A549 (cell line): Measurements from ENCODE around the gene SNX10. TPM values are rescaled to one million over a fixed set of nuclear protein-coding genes. Genes with fewer than 3 reads are reported as not detected.

Experiments used
- ATAC-seq, 2 experiments: fragments of 200-7000 bp in 1 of 2; fragments of >200 bp in 1 of 2; cut with Nextera tagmentation in 1 of 2; cut with Tn5 transposase in 1 of 2; 3 replicates each; pipeline versions ENCODE4 v1.8.0 to v1.9.1; 2018 to 2020; ENCODE audit warnings: mild to moderate bottlenecking in 1 of 2, moderate library complexity in 1 of 2
- CTCF ChIA-PET: fragments of 300-600 bp; sonication (Branson Sonifier 250); formaldehyde crosslinking; extraction: SDS; loops from one replicate; lab custom pipeline; 2021; ENCODE audit warnings: antibody characterized with exemption, inconsistent platforms; lab: Yijun Ruan, JAX
- POLR2A ChIA-PET: fragments of 350-600 bp; formaldehyde crosslinking; extraction: SDS; loops from one replicate; lab custom pipeline; 2021; ENCODE audit warnings: antibody characterized with exemption, inconsistent platforms; lab: Yijun Ruan, JAX
- DNase-seq, 2 experiments: peaks; one replicate each; pipeline versions ENCODE4 v3.0.0 to v3.0.0-alpha.2; 2011 to 2016; ENCODE audit warnings: low read depth in 1 of 2, low spot score in 1 of 2
- FAIRE-seq: peaks from 2 replicates; lab custom pipeline; 2011; peaks lifted over from hg19 to GRCh38; lab: Jason Lieb, UNC
- H3K27ac ChIP-seq, 2 experiments: fragments of >200 bp; sonication (Bioruptor Twin); formaldehyde crosslinking; 3 replicates each; pipeline ENCODE4 v1.5.1; 2016 to 2017
- H3K4me1 ChIP-seq: fragments of >200 bp; sonication (Bioruptor Twin); formaldehyde crosslinking; 3 replicates; pipeline ENCODE4 v1.6.1; 2016
- H3K4me2 ChIP-seq: fragments of >200 bp; sonication (Bioruptor Twin); formaldehyde crosslinking; 3 replicates; pipeline ENCODE4 v1.6.1; 2016
- H3K4me3 ChIP-seq: fragments of >200 bp; sonication (Bioruptor Twin); formaldehyde crosslinking; 3 replicates; pipeline ENCODE4 v1.5.1; 2016
- H3K9me3 ChIP-seq: fragments of >200 bp; sonication (Bioruptor Twin); formaldehyde crosslinking; 3 replicates; pipeline ENCODE4 v1.6.1; 2016
- ATOH8 ChIP-seq: fragments of 250-450 bp; sonication (Bioruptor Pico); IDR thresholded peaks from 2 replicates; pipeline ENCODE4 v1.5.0; 2020; ENCODE audit warnings: low read depth, mild to moderate bottlenecking, moderate library complexity
- CHD2 ChIP-seq: fragments of 150-350 bp; IDR thresholded peaks from 2 replicates; pipeline ENCODE4 v1.6.1; 2014; ENCODE audit warnings: low read length; ENCODE audit not compliant: partially characterized antibody
- CTCF ChIP-seq: fragments of >200 bp; sonication (Bioruptor Twin); formaldehyde crosslinking; IDR thresholded peaks from 3 replicates; pipeline ENCODE4 v1.5.1; 2016
- EHF ChIP-seq: fragments of 250-450 bp; sonication (Bioruptor Pico); IDR thresholded peaks from 2 replicates; pipeline ENCODE4 v1.5.0; 2020; ENCODE audit warnings: mild to moderate bottlenecking
- EP300 ChIP-seq, 2 experiments: fragments of >200 bp; sonication (Bioruptor Twin); formaldehyde crosslinking; IDR thresholded peaks; 2 replicates in 1 of 2; 3 replicates in 1 of 2; pipeline ENCODE4 v1.6.1; 2016 to 2017
- ESRRA ChIP-seq: fragments of 150-350 bp; IDR thresholded peaks from 2 replicates; pipeline ENCODE4 v1.6.1; 2014; ENCODE audit warnings: mild to moderate bottlenecking, low read length, borderline replicate concordance
- FOSB ChIP-seq: fragments of 250-450 bp; sonication (Bioruptor Pico); IDR thresholded peaks from 2 replicates; pipeline ENCODE4 v1.5.0; 2020; ENCODE audit warnings: mild to moderate bottlenecking, moderate library complexity
- FOXS1 ChIP-seq: fragments of 250-450 bp; sonication (Bioruptor Pico); IDR thresholded peaks from 2 replicates; pipeline ENCODE4 v1.5.0; 2020; ENCODE audit warnings: mild to moderate bottlenecking, moderate library complexity
- GATA3 ChIP-seq: IDR thresholded peaks from 2 replicates; pipeline ENCODE4 v1.6.1; 2012; ENCODE audit warnings: borderline replicate concordance
- HDAC2 ChIP-seq: fragments of 200-600 bp; sonication (generic); IDR thresholded peaks from 2 replicates; pipeline ENCODE4 v1.6.1; 2016
- HES2 ChIP-seq: fragments of >200 bp; sonication (Bioruptor Twin); formaldehyde crosslinking; IDR thresholded peaks from 2 replicates; pipeline ENCODE4 v1.6.1; 2016
- HEYL ChIP-seq: fragments of 250-450 bp; sonication (Bioruptor Pico); IDR thresholded peaks from 2 replicates; pipeline ENCODE4 v1.8.0; 2021; ENCODE audit warnings: mild to moderate bottlenecking, moderate library complexity
- HMGXB4 ChIP-seq: fragments of 250-450 bp; sonication (Bioruptor Pico); IDR thresholded peaks from 2 replicates; pipeline ENCODE4 v1.5.0; 2021; ENCODE audit warnings: mild to moderate bottlenecking, moderate library complexity, borderline replicate concordance
- HOXB13 ChIP-seq: fragments of 250-450 bp; sonication (Bioruptor Pico); IDR thresholded peaks from 2 replicates; pipeline ENCODE4 v1.5.0; 2020; ENCODE audit warnings: low read depth, mild to moderate bottlenecking, moderate library complexity
- JUN ChIP-seq, 2 experiments: fragments of >200 bp; sonication (Bioruptor Twin); formaldehyde crosslinking; IDR thresholded peaks; 2 replicates in 1 of 2; 3 replicates in 1 of 2; pipeline ENCODE4 v1.6.1; 2016 to 2017
- JUNB ChIP-seq: fragments of >200 bp; sonication (Bioruptor Twin); formaldehyde crosslinking; IDR thresholded peaks from 2 replicates; pipeline ENCODE4 v1.6.1; 2016
- KDM1A ChIP-seq: fragments of 200-600 bp; sonication (generic); IDR thresholded peaks from 2 replicates; pipeline ENCODE4 v1.6.1; 2016; ENCODE audit warnings: low read depth, mild to moderate bottlenecking
- MAFK ChIP-seq: fragments of 450-650 bp; IDR thresholded peaks from 2 replicates; pipeline ENCODE4 v1.6.1; 2014; ENCODE audit not compliant: partially characterized antibody
- MAZ ChIP-seq: fragments of 150-350 bp; IDR thresholded peaks from 2 replicates; pipeline ENCODE4 v1.6.1; 2014; ENCODE audit warnings: antibody characterized with exemption, low read depth, low read length, borderline replicate concordance
- NPAS2 ChIP-seq: fragments of 250-450 bp; sonication (Bioruptor Pico); IDR thresholded peaks from 2 replicates; pipeline ENCODE4 v1.8.0; 2022; ENCODE audit warnings: mild to moderate bottlenecking, moderate library complexity, borderline replicate concordance
- POLR2AphosphoS2 ChIP-seq: conservative IDR thresholded peaks from 2 replicates; pipeline ENCODE4 v1.6.1; 2012; ENCODE audit warnings: low read length, improper control_type of control experiment, inconsistent platforms
- RARB ChIP-seq: fragments of 250-450 bp; sonication (Bioruptor Pico); IDR thresholded peaks from 2 replicates; pipeline ENCODE4 v1.8.0; 2021; ENCODE audit warnings: mild to moderate bottlenecking, moderate library complexity
- SMC3 ChIP-seq: fragments of >200 bp; sonication (Bioruptor Twin); formaldehyde crosslinking; IDR thresholded peaks from 3 replicates; pipeline ENCODE4 v1.6.1; 2018; ENCODE audit warnings: inconsistent platforms
- TFCP2L1 ChIP-seq: fragments of 250-450 bp; sonication (Bioruptor Pico); IDR thresholded peaks from 2 replicates; pipeline ENCODE4 v1.5.0; 2021; ENCODE audit warnings: mild to moderate bottlenecking
- USF2 ChIP-seq: fragments of 450-650 bp; IDR thresholded peaks from 2 replicates; pipeline ENCODE4 v1.6.1; 2014; ENCODE audit warnings: antibody characterized with exemption
- ZC3H11A ChIP-seq: fragments of 450-650 bp; IDR thresholded peaks from 2 replicates; pipeline ENCODE4 v1.6.1; 2014; ENCODE audit warnings: antibody characterized with exemption, mild to moderate bottlenecking
- ZSCAN20 ChIP-seq: fragments of 250-450 bp; sonication (Bioruptor Pico); IDR thresholded peaks from 2 replicates; pipeline ENCODE4 v1.8.0; 2022; ENCODE audit warnings: mild to moderate bottlenecking, moderate library complexity
- WGBS: methylation state at CpG from one replicate; pipeline ENCODE4 v1.1.6; 2017; ENCODE audit errors: missing lambda C conversion rate; 5-methylcytosine and 5-hydroxymethylcytosine counted together
- polyA plus RNA-seq, 4 experiments: library from polyadenylated mRNA; depleted of rRNA in 3 of 4; stranded (reverse); fragments of >200 nt; fragmentation: RNase III in 1 of 4; extraction: RNeasy Plus Mini Kit Qiagen cat#74134 plus additional on column Dnase treatment in 1 of 4; gene quantifications; 2 replicates in 3 of 4; 3 replicates in 1 of 4; pipeline ENCODE4 v1.2.3, GENCODE V29; 2011 to 2017
- TF ChIP-seq, protein P1 (sequence below): IDR thresholded peaks from 2 replicates; pipeline ENCODE4 v1.6.1; 2012
- TF ChIP-seq, protein P2 (sequence below): IDR thresholded peaks from 2 replicates; pipeline ENCODE4 v1.6.1; 2012; ENCODE audit warnings: low read depth, borderline replicate concordance
- TF ChIP-seq, protein P3 (sequence below): fragments of 150-350 bp; IDR thresholded peaks from 2 replicates; pipeline ENCODE4 v1.6.1; 2014; ENCODE audit warnings: low read depth, mild to moderate bottlenecking, low read length

The SNX10 gene
- polyA plus RNA-seq, 2 of the 4 experiments (the other 2 are of a cell fraction) = 4.5 to 12.6 TPM

DNA sequence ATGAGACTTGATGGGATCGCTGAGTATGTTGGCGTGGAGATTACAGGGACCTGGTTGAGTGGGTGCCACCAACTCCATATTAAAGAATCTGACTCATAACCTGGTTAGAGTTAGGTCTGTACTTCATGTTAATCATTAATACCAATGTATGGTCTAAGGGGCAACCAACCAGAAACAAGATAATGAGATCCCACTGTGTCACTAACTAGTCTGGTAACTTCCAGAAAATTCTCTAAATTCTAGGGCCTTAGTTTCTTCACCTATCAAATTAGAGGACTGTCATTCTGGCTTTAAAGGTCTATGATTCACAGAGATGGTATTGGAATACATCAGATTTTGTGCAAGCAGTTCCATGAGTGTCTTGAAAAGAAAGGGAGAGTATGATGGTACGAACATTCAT lies 102.2 kb downstream of the SNX10 start:
- POLR2A ChIA-PET = no interaction called here
- CTCF ChIA-PET = interaction anchor here (0.8 kb wide), 1 partner anchor 768 kb away, joined by 3 read pairs; no protein-coding TSS in a partner anchor

DNA sequence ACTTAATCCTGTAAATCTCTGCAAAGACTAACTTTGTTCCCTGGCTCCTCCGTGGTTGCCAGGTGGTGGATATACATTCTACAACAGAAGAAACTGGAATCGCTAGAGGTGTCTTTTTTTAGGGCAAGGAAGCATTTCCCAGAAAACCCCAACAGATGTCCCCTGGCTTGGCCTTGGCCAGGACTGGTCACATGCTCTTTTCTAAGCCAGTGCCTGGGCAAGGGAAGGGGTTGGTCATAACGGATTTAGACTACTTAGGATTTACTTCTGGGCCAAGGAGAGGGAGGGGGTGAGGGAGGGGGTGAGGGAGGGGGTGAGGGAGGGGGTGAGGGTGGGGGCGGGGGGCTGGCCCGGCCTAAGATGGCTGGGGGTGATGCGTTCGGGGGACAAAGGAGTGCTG lies 105.7 kb downstream of the SNX10 start:
- FAIRE-seq = no peak
- H3K4me3 ChIP-seq = no peak overlapping the region
- H3K4me1 ChIP-seq = peaks cover 7% of the 10 kb centered on the region; the same call in 1 of the 3 replicates
- H3K27ac ChIP-seq = no peak overlapping the region
- no peak for ATAC-seq
- WGBS = 100% methylated on average over 3 of the region's 7 CpGs
- H3K9me3 ChIP-seq = no peaks in the 10 kb centered on the region
- H3K4me2 ChIP-seq = no peak overlapping the region
- ChIA-PET POLR2A (no interaction called here), CTCF (interaction anchor here (1.2 to 2.8 kb wide), 6 partner anchors 20 to 285 kb away, joined by 4 to 9 read pairs (median 6); no protein-coding TSS in a partner anchor)
- DNase-seq = no peak
- no peak for TF ChIP-seq FOSB
- no peak for TF ChIP-seq SMC3
- no peak for TF ChIP-seq POLR2AphosphoS2
- TF ChIP-seq HEYL (CRISPR knock-in tag) = no peak
- no peak for TF ChIP-seq USF2
- TF ChIP-seq ZC3H11A = no peak
- no peak for TF ChIP-seq CHD2
- TF ChIP-seq, protein P1, sequence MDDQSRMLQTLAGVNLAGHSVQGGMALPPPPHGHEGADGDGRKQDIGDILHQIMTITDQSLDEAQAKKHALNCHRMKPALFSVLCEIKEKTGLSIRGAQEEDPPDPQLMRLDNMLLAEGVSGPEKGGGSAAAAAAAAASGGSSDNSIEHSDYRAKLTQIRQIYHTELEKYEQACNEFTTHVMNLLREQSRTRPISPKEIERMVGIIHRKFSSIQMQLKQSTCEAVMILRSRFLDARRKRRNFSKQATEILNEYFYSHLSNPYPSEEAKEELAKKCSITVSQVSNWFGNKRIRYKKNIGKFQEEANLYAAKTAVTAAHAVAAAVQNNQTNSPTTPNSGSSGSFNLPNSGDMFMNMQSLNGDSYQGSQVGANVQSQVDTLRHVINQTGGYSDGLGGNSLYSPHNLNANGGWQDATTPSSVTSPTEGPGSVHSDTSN = no peak
- TF ChIP-seq MAFK = no peak
- TF ChIP-seq EHF (CRISPR knock-in tag) = no peak
- no peak for TF ChIP-seq TFCP2L1
- TF ChIP-seq, protein P2, sequence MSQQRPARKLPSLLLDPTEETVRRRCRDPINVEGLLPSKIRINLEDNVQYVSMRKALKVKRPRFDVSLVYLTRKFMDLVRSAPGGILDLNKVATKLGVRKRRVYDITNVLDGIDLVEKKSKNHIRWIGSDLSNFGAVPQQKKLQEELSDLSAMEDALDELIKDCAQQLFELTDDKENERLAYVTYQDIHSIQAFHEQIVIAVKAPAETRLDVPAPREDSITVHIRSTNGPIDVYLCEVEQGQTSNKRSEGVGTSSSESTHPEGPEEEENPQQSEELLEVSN = no peak
- no peak for TF ChIP-seq KDM1A
- no peak for TF ChIP-seq NPAS2 (CRISPR knock-in tag)
- TF ChIP-seq HOXB13 (CRISPR knock-in tag) = no peak
- TF ChIP-seq EP300 (IDR thresholded peaks at IDR 0.05) = no peak
- no peak for TF ChIP-seq CTCF

More for the DNA sequence above, 102.2 kb downstream of the SNX10 start:
- Histone ChIP-seq H3K4me3 (no peak overlapping the region), H3K27ac (no peak overlapping the region), H3K4me1 (no peaks in the 10 kb centered on the region), H3K9me3 (no peaks in the 10 kb centered on the region), H3K4me2 (no peak overlapping the region)
- no peak for TF ChIP-seq ATOH8 (CRISPR knock-in tag)
- TF ChIP-seq SMC3 = no peak
- no peak for TF ChIP-seq MAFK
- TF ChIP-seq HEYL (CRISPR knock-in tag) = no peak
- TF ChIP-seq RARB (CRISPR knock-in tag) = no peak
- TF ChIP-seq JUN (IDR thresholded peaks at IDR 0.05) = no peak
- no peak for TF ChIP-seq HDAC2
- TF ChIP-seq, protein P3, sequence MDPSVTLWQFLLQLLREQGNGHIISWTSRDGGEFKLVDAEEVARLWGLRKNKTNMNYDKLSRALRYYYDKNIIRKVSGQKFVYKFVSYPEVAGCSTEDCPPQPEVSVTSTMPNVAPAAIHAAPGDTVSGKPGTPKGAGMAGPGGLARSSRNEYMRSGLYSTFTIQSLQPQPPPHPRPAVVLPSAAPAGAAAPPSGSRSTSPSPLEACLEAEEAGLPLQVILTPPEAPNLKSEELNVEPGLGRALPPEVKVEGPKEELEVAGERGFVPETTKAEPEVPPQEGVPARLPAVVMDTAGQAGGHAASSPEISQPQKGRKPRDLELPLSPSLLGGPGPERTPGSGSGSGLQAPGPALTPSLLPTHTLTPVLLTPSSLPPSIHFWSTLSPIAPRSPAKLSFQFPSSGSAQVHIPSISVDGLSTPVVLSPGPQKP = no peak
- no peak for TF ChIP-seq HMGXB4 (CRISPR knock-in tag)
- TF ChIP-seq NPAS2 (CRISPR knock-in tag) = no peak
- TF ChIP-seq JUNB = no peak
- TF ChIP-seq MAZ = no peak
- TF ChIP-seq FOXS1 (CRISPR knock-in tag) = no peak
- no peak for TF ChIP-seq ESRRA
- TF ChIP-seq GATA3 = no peak
- TF ChIP-seq HES2 = no peak
- no peak for TF ChIP-seq ZSCAN20 (CRISPR knock-in tag)
- TF ChIP-seq ZC3H11A = no peak
- 82% methylated on average over 3 of the region's 3 CpGs for WGBS
- DNase-seq (no peak), FAIRE-seq (no peak), ATAC-seq (no peak)
